GM10847 (cell line): ENCODE data around the gene TNIK.

Experiments used
- POLR2A ChIP-seq: IDR thresholded peaks from 2 replicates; pipeline ENCODE4 v1.6.1; 2011; ENCODE audit not compliant: insufficient read length; ENCODE audit errors: extremely low read depth

TNIK gene

DNA sequence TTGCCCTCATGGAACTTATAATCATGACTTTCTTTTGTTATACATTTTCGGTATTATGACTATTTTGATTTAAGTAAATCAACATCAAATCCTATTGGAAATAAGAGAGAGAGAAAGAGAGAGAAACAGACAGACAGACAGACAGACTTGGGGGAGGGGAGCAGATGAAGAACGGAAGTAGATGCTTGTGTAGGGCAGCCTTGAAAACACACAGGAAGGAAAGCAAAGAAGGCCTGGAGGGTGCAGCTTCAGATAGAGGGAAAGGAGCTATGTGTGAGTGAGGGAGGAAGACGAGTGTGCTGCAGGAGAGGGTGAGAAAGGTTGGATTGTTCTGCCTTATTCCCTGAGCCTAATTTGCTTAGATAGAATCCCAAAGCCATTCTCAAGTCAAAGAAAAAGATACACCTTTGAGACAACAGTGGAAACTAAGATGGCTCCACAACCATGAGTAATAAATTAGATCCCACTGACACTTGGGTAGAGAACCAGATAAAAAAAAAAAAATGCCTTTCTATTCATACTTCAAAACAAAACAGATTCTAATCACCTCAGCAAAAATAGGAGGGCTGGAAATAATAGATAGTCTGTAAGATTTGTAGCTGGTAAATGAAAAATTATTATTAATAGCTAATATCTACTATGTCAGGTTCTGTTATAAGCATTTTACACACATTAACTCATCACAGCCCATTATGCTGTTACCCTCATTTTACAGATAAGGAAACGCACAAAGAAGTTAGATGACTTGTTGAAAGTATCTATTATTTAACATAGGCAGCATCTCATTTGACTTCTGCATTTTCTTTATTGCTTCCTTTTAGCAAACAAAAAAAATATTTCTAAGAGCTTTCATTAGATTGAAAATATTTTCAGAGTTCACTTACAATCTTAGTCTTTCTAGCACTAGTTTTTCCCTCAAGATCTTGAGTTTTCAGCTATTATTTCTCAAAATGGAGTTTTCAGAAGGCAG is 214.1 kb downstream of the TNIK start:
- TF ChIP-seq POLR2A: no peak

DNA sequence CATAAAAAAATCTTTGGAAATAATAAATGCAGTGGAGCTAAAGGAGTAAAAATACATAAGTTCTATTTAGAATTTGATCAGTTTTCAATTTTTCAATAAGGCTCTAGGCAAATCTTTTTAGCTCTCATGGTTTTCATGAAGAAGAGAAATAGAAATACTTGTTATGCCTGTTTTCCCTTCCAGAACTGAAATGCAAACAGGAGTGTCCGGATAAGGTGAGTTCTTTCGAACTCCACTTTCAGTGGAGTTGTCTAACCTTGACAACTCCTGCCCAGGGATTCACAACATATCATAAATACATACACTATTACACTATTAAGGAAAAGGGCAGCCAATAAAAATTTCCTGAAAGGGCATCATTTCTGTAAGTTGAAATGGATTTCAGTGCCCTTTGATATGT is 217.3 kb downstream of the TNIK start:
- TF ChIP-seq POLR2A: no peak

DNA sequence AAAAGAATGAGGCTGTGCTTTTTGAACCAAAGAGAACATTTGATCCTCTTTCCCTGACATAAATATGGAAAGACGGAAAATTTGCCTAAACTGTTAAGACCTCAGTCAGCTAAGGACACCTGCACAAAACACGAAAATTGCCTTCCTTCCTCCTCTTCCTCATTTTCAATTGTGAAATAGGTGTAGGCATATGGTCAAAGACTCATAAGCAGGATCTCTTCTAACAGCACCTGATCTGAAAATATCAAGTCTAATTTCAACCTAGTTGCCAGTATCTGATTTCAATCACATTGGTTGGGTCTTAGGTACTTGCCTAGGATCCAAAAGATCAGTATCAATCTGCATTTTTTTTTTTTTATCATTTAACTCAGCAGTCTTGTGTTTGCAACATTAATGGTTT is 218.0 kb downstream of the TNIK start:
- TF ChIP-seq POLR2A: no peak

DNA sequence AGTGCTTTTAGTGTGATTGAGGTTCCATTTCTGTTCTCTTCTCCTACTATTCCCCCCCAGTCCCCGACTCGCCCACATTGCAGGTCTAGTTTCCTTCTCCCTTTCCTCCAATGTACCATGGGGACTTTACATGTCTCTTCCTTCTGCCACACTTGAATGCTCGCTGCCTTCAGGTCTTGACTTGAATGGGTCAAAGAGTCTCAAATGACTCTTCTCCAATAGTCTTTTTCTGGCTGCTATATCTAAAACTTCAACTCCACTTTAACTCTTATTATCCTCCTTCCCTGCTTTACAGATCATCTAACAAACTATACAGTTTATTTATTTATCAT is 219.7 kb downstream of the TNIK start:
- no peak for TF ChIP-seq POLR2A

DNA sequence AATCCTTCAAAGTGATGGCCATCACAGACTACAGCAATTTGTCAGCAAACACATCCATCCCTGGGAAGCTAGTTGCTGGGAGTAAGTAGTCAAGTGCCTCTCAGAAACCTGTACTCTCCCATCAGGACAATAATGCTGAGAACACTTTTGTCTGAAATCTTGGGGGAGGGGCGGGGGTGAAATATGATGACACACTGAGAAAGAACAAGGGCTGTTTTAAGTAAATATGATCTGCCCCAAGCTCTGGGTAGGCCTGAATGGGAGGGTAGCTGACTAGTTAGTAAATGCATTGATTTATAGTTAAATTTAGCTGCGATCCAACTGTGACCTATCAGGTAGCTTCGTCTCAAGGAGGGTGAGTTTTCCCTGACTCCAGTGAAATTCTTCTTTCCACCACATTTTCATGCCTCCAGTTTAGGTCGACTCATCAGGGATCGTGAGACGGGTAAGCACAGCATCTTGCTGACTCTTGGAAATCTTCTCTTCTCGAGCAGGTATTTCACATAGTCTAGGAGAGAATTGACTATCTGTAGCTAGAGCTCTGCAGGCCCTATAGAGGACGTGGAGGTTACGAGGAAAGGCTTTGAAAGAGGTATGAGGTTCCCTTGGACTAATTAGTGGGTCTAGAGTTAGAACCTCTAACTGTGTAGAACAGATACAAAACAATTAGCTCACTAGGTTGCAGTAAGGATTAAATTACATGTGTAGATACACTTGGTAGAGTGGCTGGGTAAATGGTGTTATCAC is 220.3 kb downstream of the TNIK start:
- TF ChIP-seq POLR2A: no peak

DNA sequence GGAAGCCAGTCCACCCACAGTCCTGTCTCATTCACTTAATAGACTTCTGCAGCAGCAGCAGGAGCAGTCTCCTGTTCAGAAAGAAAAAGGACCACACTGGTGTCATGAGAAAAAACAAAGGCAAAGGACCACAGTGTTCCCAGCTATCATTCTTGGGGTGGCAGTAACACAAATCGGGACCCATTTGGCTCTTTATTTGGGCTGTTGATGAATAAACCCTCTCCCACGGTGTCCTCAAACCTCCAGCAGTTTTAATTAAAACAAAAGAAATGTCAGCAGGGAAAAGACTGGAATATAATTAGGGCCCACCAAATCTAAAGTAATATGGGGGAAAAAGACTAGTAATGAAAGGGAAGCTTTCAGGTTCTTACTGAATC is 223.2 kb downstream of the TNIK start:
- no peak for TF ChIP-seq POLR2A

DNA sequence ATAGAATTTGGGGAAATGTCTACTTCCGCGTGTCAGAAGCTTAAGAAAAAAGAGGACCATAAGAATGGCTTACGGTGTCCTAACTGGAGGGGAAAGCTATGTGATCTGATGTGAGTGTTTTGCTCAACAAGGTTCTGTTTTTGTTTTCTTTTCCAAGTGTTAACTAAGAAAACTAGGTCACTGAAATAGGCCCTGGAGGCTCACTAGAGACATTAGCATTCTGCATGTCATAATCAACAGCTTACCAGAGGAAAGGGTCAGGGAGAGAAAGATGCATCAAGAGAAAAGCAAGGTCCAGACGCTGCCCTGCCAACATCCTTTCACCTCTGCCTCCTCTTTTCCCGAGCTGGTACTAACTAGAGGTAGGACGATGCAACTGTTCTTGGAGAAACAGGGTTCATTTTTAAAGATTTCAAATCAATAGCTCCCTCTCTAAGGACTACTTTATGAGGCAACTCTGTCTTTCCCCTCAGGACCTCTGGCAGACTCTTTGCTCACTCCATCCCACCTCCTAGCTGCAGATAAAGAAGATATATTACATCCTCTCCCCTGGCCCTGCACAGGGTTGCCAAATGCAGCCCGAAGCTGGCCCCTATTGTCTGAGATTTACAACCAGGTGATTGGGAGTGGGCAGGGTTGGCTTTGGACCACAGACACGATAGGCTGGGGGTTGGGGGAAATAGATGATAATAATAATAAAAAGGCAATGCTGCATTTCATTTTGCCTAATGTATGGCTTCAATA is 223.8 kb downstream of the TNIK start:
- no peak for TF ChIP-seq POLR2A

DNA sequence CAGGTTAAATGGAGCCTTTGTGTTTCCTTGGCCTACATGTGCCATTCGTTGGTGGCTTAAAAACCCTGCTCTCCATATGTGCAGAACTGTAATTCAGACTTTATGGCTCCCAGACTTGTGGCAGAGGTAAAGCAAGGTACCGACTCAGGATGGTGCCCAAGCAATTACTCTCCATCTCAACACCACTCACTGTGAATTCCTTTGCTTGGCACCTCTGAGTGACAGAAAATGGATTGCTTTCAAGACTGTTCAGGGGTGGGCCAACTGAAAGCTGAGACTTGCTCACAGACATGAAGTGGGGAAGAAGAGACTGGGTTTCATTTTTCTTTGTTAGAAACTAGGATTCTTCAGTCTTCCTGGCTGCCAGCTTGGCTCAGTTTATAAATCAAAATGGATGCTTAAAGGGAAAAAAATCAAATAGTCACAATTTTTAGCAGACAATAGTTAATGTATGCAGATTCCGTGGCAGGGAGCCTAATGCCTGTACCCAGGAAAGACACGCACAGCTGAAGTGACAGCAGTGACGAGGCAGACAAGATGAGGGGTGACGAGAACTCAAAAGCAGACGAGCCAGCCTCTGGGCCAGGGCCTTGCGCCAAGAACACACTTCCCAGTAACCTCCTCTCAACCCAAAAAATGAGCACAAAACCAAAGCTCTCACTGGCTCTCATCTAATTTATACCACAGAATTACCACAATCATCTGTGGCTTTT is 225.8 kb downstream of the TNIK start:
- TF ChIP-seq POLR2A: no peak

DNA sequence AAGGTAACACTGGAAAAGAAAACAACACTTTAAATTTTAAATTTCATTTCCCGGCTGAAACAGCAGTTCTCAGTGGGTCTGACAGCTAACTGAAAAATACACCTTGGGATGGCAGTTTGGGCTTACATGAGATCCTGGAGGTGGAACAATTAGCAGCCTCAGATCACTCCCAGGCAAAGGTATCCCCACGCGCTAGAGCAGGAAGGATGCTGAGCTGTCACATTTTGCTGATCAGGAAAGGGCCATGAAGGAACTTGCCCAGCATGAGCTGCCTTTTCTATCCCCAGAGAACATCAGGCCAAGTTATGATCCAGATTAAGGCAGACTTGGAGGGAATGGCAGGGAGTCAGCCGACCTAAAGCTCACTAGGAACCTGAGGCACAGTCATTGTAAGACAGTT is 228.8 kb downstream of the TNIK start:
- no peak for TF ChIP-seq POLR2A

DNA sequence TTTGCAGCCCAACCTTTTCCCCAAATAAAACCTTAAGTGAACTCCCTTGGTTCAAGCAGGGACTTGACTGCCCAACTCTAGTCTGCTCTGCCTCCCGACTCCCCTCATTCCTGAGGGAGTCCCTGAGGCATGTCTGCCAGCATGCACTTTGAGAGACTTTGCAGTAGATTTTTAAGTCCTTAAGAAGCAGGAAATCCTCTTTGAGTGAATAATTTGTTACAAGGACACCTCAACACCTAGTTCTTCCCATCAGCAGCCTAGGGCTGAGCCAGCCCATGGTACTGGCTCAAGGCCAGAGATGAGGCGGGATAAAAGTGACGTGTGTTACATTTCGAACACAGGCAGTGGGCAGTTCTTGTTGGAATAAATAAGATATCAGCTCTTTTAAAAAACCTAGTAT is 229.3 kb downstream of the TNIK start:
- TF ChIP-seq POLR2A: no peak

DNA sequence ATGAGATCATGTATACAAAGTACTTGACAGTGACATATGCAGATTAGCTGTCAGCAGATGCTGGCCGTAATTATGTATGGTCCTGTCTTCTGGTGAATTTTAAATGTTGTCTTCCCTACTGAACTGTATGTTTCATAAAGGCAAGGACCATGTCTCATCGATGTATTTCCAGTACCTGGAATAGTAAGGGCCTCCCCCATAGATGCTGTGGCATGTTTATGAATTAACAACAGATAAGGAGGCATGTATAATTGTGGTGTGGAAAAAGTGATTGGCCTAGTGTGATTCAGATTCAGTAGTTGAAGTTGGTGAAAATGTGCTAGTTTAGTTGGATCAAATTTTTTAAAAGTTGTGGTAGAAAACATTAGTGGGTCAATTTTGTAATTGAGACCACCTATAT is 231.0 kb downstream of the TNIK start:
- TF ChIP-seq POLR2A: no peak

DNA sequence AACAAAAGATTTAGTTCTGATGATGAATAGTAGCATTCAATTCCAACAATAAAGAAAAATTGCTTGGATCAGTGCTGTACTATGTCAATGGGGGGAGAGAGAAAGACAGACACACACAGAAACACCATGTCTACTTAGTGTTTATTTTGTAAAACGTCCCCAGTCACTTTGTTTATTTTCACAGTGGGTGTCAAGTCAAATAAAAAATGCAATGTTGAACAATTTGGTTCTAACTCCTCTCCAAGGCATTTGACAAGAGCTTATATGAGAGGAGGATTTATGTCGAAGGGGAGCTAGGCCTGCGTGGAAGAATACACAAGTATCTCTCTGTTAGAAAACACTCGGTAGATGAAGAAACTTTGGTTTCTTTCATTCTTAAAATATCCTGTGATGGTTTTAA is 232.0 kb downstream of the TNIK start:
- no peak for TF ChIP-seq POLR2A

DNA sequence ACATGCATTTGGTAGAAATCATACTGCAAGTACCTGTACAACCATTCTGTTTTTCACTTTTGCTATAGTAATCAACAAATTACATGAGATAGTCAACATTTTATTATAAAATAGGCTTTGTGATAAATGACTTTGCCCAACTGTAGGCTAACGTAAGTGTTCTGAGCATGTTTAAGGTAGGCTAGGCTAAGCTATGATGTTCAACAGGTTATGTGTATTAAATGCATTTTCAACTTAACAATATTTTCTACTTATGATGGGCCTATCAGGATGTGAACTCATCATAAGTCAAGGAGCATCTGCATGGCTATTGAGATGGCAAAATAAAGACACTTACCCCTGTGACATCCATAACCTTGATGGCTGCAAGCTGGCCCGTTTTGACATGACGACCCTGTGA is 232.4 kb downstream of the TNIK start:
- TF ChIP-seq POLR2A: no peak

DNA sequence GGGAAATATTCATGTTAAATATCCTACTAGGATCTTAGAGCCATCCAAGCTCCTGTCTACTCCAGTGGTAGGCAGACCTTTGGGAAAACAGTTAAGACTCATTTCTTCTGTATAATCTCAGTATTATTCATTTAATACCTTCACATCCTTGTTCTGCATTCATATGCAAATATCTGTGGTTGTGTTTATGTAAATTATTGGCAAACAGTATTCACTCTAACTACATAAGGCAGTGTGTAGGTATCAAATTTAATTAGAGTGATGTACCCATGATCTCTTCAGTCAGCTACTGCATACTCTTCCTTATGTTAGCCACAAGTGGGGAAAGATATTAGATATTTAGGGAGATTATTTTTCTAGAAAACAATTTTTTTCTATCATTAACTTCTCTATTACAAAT is 232.8 kb downstream of the TNIK start:
- TF ChIP-seq POLR2A: no peak

DNA sequence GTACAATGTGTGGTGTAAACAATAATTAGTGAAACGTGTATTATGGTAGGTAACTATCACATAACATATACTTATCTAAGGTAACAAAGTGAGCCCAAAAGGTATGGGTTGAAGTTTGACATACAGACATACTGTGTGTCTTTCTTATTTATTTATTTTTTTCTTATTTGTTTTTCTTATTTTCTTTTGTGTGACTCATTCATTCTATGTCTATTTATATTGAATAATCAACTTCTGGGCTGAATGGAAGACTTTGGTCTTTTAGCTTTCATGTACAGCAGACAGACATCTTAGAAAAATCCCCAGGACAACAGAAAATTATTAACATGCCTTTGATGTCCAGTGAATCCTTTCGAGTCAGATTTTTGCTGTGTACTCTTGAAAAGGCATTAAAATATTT is 233.4 kb downstream of the TNIK start:
- TF ChIP-seq POLR2A: no peak
